Smooth muscle cell (in vitro differentiated cells): ENCODE results near the gene MCCC2. TPM values are rescaled to one million over a fixed set of nuclear protein-coding genes. Genes with fewer than 3 reads are reported as not detected.

Experiments
- DNase-seq: peaks from one replicate; lab custom pipeline; 2025; ENCODE audit not compliant: unreplicated experiment; lab: John Stamatoyannopoulos, UW
- H2AFZ ChIP-seq: fragments of 200-600 bp; sonication (generic); 2 replicates; pipeline ENCODE4 v1.6.0; 2016; ENCODE audit warnings: antibody characterized with exemption, low read depth, mild to moderate bottlenecking
- H3F3A ChIP-seq: fragments of 200-600 bp; sonication (generic); 2 replicates; pipeline ENCODE4 v1.6.0; 2017; ENCODE audit warnings: antibody characterized with exemption, low read depth
- H3K27ac ChIP-seq: fragments of 200-600 bp; sonication (generic); 2 replicates; pipeline ENCODE4 v1.5.1; 2016; ENCODE audit warnings: low read depth, mild to moderate bottlenecking
- H3K27me3 ChIP-seq: fragments of 200-600 bp; sonication (generic); 2 replicates; pipeline ENCODE4 v1.6.1; 2016; ENCODE audit warnings: low read depth, mild to moderate bottlenecking
- H3K36me3 ChIP-seq: fragments of 200-600 bp; sonication (generic); 2 replicates; pipeline ENCODE4 v1.5.1; 2016; ENCODE audit warnings: low read depth
- H3K4me1 ChIP-seq: fragments of 200-600 bp; sonication (generic); 2 replicates; pipeline ENCODE4 v1.5.1; 2016; ENCODE audit warnings: low read depth
- H3K4me2 ChIP-seq: fragments of 200-600 bp; sonication (generic); 2 replicates; pipeline ENCODE4 v1.6.0; 2016; ENCODE audit warnings: mild to moderate bottlenecking
- H3K4me3 ChIP-seq: fragments of 200-600 bp; sonication (generic); 2 replicates; pipeline ENCODE4 v1.5.1; 2016; ENCODE audit warnings: mild to moderate bottlenecking
- H3K79me2 ChIP-seq: fragments of 200-600 bp; sonication (generic); 2 replicates; pipeline ENCODE4 v1.6.0; 2016; ENCODE audit warnings: low read depth, mild to moderate bottlenecking
- H3K9ac ChIP-seq: fragments of 200-600 bp; sonication (generic); 2 replicates; pipeline ENCODE4 v1.6.0; 2016; ENCODE audit warnings: low read depth
- H3K9me3 ChIP-seq: fragments of 200-600 bp; sonication (generic); replicated peaks from 2 replicates; pipeline ENCODE4 v1.5.1; 2016; ENCODE audit warnings: low read depth
- H4K20me1 ChIP-seq: fragments of 200-600 bp; sonication (generic); 2 replicates; pipeline ENCODE4 v1.6.0; 2016; ENCODE audit warnings: low read depth
- CTCF ChIP-seq: fragments of 200-600 bp; sonication (generic); IDR thresholded peaks from 2 replicates; pipeline ENCODE4 v1.5.1; 2017; ENCODE audit warnings: borderline replicate concordance, mild to moderate bottlenecking, antibody characterized with exemption; ENCODE audit not compliant: insufficient read depth, poor library complexity, severe bottlenecking
- WGBS: methylation state at CpG from one replicate; pipeline ENCODE4 v1.1.7; 2016; ENCODE audit warnings: low lambda C conversion rate; 5-methylcytosine and 5-hydroxymethylcytosine counted together
- polyA plus RNA-seq: library from polyadenylated mRNA; unstranded; fragments of >200 nt; fragmentation: Nextera tagmentation; extraction: Ambion mirVana; gene quantifications from 2 replicates; pipeline ENCODE4 v1.2.1, GENCODE V29; 2016
- total RNA-seq: library from RNA; depleted of rRNA; stranded (reverse); fragments of >200 nt; gene quantifications from 2 replicates; pipeline ENCODE4 v1.2.3, GENCODE V29; 2014

MCCC2 gene
- total and polyA plus RNA-seq, 2 experiments from 2014 or later: 5.5 to 9.7 TPM

GRCh38 chr5:71700803-71701202 is 113.7 kb downstream of the MCCC2 start:
- no peak for TF ChIP-seq CTCF
- H3K4me3 ChIP-seq: no peak overlapping the region
- no peaks in the 10 kb centered on the region for H3K27me3 ChIP-seq
- no peak overlapping the region for H3K4me2 ChIP-seq
- H3F3A ChIP-seq: peaks cover 6% of the 10 kb centered on the region
- no peaks in the 10 kb centered on the region for H3K79me2 ChIP-seq
- no peak overlapping the region for H3K9ac ChIP-seq
- no peaks in the 10 kb centered on the region for H4K20me1 ChIP-seq
- H3K36me3 ChIP-seq: no peaks in the 10 kb centered on the region
- no peaks in the 10 kb centered on the region for H3K4me1 ChIP-seq
- H2AFZ ChIP-seq: no peak overlapping the region
- no peaks in the 10 kb centered on the region for H3K9me3 ChIP-seq
- H3K27ac ChIP-seq: no peak overlapping the region
- no peak for DNase-seq

- H3K27me3 ChIP-seq: no peaks in the 10 kb centered on the region
- H3K9ac ChIP-seq: no peak overlapping the region
- H2AFZ ChIP-seq: no peak overlapping the region
- H3K4me3 ChIP-seq: no peak overlapping the region
- H3K27ac ChIP-seq: no peak overlapping the region
- no peaks in the 10 kb centered on the region for H3K9me3 ChIP-seq
- H3K79me2 ChIP-seq: no peaks in the 10 kb centered on the region
- TF ChIP-seq CTCF: no peak
- H3F3A ChIP-seq: peaks cover 2% of the 10 kb centered on the region
- no peak overlapping the region for H3K4me2 ChIP-seq
- H4K20me1 ChIP-seq: no peaks in the 10 kb centered on the region
- 71% methylated on average over 3 of the region's 3 CpGs for WGBS
- no peaks in the 10 kb centered on the region for H3K36me3 ChIP-seq
- H3K4me1 ChIP-seq: no peaks in the 10 kb centered on the region
- DNase-seq: no peak
These were observed 114.3 kb downstream of the MCCC2 start for GRCh38 chr5:71701407-71701806.

DNA sequence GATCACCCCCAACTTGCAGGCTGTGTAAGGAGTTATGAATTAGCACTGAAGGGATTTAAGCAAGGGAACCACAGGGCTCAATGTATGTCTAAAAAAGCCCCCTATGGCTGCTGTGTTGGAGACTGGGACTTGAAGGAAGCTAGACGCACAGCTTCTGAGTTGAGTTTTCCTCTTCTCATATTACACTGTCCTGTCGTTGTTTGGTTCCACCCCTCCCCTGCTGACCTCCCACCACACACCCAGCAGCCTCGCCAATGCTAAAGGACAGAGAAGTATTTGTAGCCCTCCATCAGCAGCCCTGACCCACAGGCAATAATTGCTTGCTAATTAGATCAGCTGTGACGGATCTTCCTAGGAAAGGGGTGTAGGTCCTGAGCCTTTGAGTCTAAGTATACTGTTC is 116.8 kb downstream of the MCCC2 start:
- no peak overlapping the region for H3K27ac ChIP-seq
- 14% methylated on average over 4 of the region's 4 CpGs for WGBS
- H3K27me3 ChIP-seq: peaks cover 17% of the 10 kb centered on the region

More for the DNA sequence above, 116.8 kb downstream of the MCCC2 start:
- no peaks in the 10 kb centered on the region for H3K36me3 ChIP-seq
- H3K4me1 ChIP-seq: no peaks in the 10 kb centered on the region
- H3K4me3 ChIP-seq: no peak overlapping the region
- H4K20me1 ChIP-seq: no peaks in the 10 kb centered on the region
- H3K9me3 ChIP-seq: no peaks in the 10 kb centered on the region
- TF ChIP-seq CTCF: no peak
- no peaks in the 10 kb centered on the region for H3F3A ChIP-seq
- H2AFZ ChIP-seq: no peak overlapping the region
- H3K79me2 ChIP-seq: no peaks in the 10 kb centered on the region
- no peak for DNase-seq
- no peak overlapping the region for H3K9ac ChIP-seq
- H3K4me2 ChIP-seq: no peak overlapping the region
